ENCODE measurements around the gene CCDC157.

- TF ChIP-seq CTCF (IDR thresholded peaks at IDR 0.05; ENCODE audit: low read depth, low read length) (no peak), POLR2A (IDR thresholded peaks at IDR 0.05; ENCODE audit: extremely low read depth, insufficient read length) (no peak), MAX (IDR thresholded peaks at IDR 0.05; ENCODE audit: low read depth, low read length) (no peak)
These were observed 31.6 kb upstream of the CCDC157 start for GRCh38 chr22:30325065-30325720.
